ENCODE data around the gene OTX1. TPM values are rescaled to one million over a fixed set of nuclear protein-coding genes. Genes with fewer than 3 reads are reported as not detected.
A peak's percentile ranks its signal among the peaks of the same experiment; 100 is the strongest.

Gene OTX1
- total RNA-seq, 1 donor from 2014 or later: not detected

DNA sequence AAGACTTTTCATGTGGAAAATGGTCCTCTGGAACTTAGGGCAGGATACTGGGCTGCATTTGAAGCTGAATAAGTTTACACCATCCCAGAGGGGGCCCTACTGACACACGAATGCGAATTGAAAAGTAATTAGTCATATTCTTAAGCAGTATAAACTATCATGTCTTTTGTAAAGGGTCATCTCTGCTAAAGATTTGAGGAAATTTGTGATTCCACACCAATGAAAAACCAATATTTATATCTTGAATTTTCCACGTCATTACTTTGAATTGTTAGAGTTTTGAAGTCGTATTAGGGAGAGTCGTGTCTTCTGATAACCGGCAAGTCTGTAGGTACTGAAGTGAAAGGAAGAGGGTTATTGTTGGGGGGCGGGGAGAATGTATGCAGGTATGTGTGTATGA is 4.1 kb upstream of the OTX1 start:
- no peak for DNase-seq (ENCODE audit: extremely low spot score in 2 of 2)
- intact Hi-C loops (cut with DNase I): no loop called here
- H3K27ac ChIP-seq: no peak overlapping the region
- no peak overlapping the region for H3K4me3 ChIP-seq
- H3K27me3 ChIP-seq: no peaks in the 10 kb centered on the region
- no peaks in the 10 kb centered on the region for H3K9me3 ChIP-seq
- H3K36me3 ChIP-seq: peaks cover 0 to 9% of the 10 kb centered on the region in 2 donors
- peaks cover 32% of the 10 kb centered on the region for H3K4me1 ChIP-seq
- TF ChIP-seq CTCF (IDR thresholded peaks at IDR 0.05) (no peak), POLR2A (IDR thresholded peaks at IDR 0.05) (no peak), POLR2AphosphoS5 (IDR thresholded peaks at IDR 0.05; ENCODE audit: insufficient read depth in 1 of 2, low read depth in 1 of 2) (no peak)

DNA sequence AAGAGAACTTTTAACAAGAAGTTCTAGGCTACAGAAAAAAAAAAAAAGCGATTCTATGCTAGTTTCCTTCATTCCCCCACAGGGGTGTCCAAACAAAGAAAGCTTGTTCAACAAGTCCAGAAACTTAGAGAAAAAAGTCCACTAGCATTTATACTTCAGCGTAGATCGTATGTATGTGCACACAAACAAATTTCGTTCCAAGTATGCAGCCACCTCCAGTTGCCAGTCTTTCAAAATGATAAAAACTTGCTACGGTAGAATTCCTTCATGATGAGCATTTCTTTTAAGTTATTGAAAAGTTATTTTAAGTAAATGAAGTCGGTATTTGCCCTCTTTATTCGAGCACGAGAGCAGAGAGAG is 3.7 kb upstream of the OTX1 start:
- Histone ChIP-seq H3K4me1 (peaks cover 32% of the 10 kb centered on the region), H3K27me3 (no peaks in the 10 kb centered on the region), H3K36me3 (peaks cover 0 to 9% of the 10 kb centered on the region in 2 donors), H3K9me3 (no peaks in the 10 kb centered on the region), H3K4me3 (no peak overlapping the region), H3K27ac (no peak overlapping the region)
- no peak for DNase-seq (ENCODE audit: extremely low spot score in 2 of 2)
- TF ChIP-seq POLR2A (IDR thresholded peaks at IDR 0.05): no peak
- no peak for TF ChIP-seq CTCF (IDR thresholded peaks at IDR 0.05)
- no peak for TF ChIP-seq POLR2AphosphoS5 (IDR thresholded peaks at IDR 0.05; ENCODE audit: insufficient read depth in 1 of 2, low read depth in 1 of 2)
- intact Hi-C loops (cut with DNase I): no loop called here

DNA sequence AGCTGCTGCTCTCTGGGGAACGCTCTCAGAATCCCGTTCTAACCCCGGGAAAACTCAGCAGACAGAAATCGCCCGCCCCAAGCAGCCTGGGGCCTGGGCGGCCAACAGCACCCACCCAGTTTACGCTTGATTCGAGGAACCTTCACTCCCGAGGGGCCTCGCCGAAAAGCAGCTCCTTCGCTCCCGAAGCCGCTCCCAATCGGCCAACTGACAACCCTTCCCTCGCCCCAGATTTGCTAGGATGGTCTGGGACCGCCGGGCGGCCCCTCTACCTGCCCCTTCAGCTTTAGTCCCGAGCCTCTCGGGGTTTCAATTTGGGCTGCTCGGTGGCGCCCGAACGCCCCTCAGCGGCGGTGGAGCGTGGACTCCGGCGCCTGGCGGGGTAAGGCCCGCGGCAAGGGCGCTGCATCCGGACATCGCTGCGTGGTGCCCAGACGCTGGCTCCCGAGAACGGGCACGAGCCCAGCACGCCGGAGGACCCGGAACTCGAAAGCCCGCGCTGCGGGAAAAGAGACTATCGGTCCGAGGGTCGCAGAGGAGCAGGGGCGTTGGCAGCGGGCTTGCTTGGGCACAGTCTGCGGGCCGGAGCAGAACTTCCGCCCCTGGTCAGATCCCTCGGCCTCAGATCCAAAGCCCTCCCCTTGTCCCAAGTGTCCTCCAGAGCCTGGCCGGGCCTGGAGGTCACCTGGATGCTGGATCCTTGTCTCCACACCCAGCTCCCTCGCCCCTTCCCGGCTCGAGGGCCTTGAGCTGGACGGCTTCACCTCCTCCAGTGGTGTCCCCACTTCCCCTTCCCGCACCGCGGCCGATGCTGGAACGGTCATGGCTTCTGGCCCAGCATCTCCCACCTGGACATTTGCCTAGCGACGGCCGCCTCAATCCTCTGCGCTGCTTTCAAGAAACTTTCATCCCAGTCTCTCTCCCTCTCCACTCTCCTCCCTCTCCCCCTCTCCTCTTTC is 3.0 kb upstream of the OTX1 start:
- H3K36me3 ChIP-seq: peaks cover 0 to 9% of the 10 kb centered on the region in 2 donors
- intact Hi-C loops (cut with DNase I): no loop called here
- no peaks in the 10 kb centered on the region for H3K27me3 ChIP-seq
- no peak for DNase-seq (ENCODE audit: extremely low spot score in 2 of 2)
- no peak for TF ChIP-seq POLR2AphosphoS5 (IDR thresholded peaks at IDR 0.05; ENCODE audit: insufficient read depth in 1 of 2, low read depth in 1 of 2)
- TF ChIP-seq CTCF (IDR thresholded peaks at IDR 0.05): no peak
- no peak for TF ChIP-seq POLR2A (IDR thresholded peaks at IDR 0.05)
- no peak overlapping the region for H3K27ac ChIP-seq
- no peaks in the 10 kb centered on the region for H3K9me3 ChIP-seq
- peaks cover 32% of the 10 kb centered on the region for H3K4me1 ChIP-seq
- H3K4me3 ChIP-seq: peak overlapping the region in 1 of 2 donors; percentile 5

- TF ChIP-seq POLR2A (IDR thresholded peaks at IDR 0.05): no peak
- TF ChIP-seq POLR2AphosphoS5 (IDR thresholded peaks at IDR 0.05; ENCODE audit: insufficient read depth in 1 of 2, low read depth in 1 of 2): peak in 1 of 2 donors; percentile 48
- Histone ChIP-seq H3K27ac (no peak overlapping the region), H3K4me3 (no peak overlapping the region), H3K9me3 (no peaks in the 10 kb centered on the region), H3K27me3 (no peaks in the 10 kb centered on the region), H3K4me1 (peaks cover 35% of the 10 kb centered on the region), H3K36me3 (peaks cover 0 to 9% of the 10 kb centered on the region in 2 donors)
- no peak for DNase-seq (ENCODE audit: extremely low spot score in 2 of 2)
- intact Hi-C loops (cut with DNase I): no loop called here
Observed at GRCh38 chr2:63048367-63049171, 2.1 kb upstream of the OTX1 start.

- peaks cover 0 to 9% of the 10 kb centered on the region in 2 donors for H3K36me3 ChIP-seq
- intact Hi-C loops (cut with DNase I): no loop called here
- TF ChIP-seq POLR2A (IDR thresholded peaks at IDR 0.05): no peak
- TF ChIP-seq CTCF (IDR thresholded peaks at IDR 0.05): no peak
- TF ChIP-seq POLR2AphosphoS5 (IDR thresholded peaks at IDR 0.05; ENCODE audit: insufficient read depth in 1 of 2, low read depth in 1 of 2): no peak
- H3K27me3 ChIP-seq: peaks cover 6% of the 10 kb centered on the region
- peaks cover 43% of the 10 kb centered on the region for H3K4me1 ChIP-seq
- H3K27ac ChIP-seq: no peak overlapping the region
- no peaks in the 10 kb centered on the region for H3K9me3 ChIP-seq
- DNase-seq (ENCODE audit: extremely low spot score in 2 of 2): no peak
- peak overlapping the region; percentile 42 to 59 for H3K4me3 ChIP-seq
Observed at GRCh38 chr2:63049211-63049969, 1.2 kb upstream of the OTX1 start.
